ENCODE results near the gene C1orf35.

Gene C1orf35

DNA sequence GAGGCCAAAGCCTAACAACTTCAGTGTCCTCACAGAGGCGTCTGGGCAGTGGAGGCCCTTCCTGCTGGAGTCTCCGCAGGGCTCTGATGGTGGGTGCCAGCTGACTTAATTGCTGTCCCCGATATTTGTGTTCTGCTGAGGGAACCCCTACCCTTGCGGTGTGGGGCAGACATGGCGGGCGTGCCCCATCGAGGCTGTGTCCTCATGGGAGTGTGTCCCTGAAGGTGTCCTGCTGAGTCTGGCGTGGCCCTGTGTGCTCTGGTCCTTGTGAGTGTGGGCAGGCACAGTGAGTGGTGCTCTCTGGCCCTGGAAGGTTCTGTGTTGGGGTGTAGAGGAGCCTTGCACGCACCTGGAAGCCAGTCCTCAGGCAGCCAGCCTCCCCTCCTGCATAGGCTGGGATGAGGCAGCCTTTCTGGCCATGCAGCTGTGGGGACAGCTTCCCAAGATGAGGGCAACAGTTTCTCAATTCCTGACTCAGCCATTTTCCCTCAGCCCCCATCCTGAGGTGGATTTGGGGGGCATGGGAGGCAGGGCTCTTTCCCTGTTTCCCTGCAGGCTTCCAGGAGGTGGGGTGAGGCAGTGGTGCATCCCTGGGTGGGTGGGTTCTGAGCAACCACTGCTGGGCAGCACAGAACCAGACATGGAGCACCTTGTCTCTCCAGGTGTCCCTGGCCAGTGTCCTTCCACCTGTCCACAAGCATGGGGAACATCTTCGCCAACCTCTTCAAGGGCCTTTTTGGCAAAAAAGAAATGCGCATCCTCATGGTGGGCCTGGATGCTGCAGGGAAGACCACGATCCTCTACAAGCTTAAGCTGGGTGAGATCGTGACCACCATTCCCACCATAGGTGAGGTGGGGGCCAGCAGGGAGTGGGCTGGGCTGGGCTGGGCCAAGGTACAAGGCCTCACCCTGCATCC is 6.5 kb downstream of the C1orf35 start:
- H3K36me3 ChIP-seq (ENCODE audit: insufficient read depth, low read depth, low read length): peaks cover 62% of the 10 kb centered on the region
- H3K9me3 ChIP-seq (ENCODE audit: insufficient read depth, low read depth, low read length): peaks cover 12% of the 10 kb centered on the region
- H3K27ac ChIP-seq (ENCODE audit: low read length): no peak overlapping the region
- no peak overlapping the region for H3K4me3 ChIP-seq (ENCODE audit: low read length)
- H3K27me3 ChIP-seq (ENCODE audit: insufficient read depth, low read length): no peaks in the 10 kb centered on the region
- no peaks in the 10 kb centered on the region for H3K4me1 ChIP-seq (ENCODE audit: insufficient read depth, low read length)
- no peak overlapping the region for H3K9ac ChIP-seq (ENCODE audit: low read depth, low read length)

DNA sequence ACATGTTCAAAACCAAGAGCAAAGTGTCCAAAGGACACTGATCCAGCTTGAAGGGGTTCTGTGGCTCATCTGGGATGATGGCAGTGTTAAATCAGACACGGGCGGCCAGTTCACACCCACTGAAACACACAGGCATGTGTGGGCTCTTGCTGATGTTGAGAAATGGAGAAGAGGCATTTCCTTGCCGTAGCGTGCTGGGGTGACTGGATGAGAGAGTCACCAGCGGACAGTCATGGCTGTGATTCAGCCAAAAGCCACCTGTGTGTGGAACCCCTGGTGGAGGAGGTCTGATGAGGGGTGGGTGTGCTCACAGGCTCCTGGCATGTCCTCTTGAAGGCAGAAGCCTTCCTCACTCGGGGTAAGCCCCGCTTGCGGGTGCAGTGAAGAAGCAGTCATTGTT is 7.2 kb downstream of the C1orf35 start:
- H3K9ac ChIP-seq (ENCODE audit: low read depth, low read length): no peak overlapping the region
- H3K4me3 ChIP-seq (ENCODE audit: low read length): no peak overlapping the region
- H3K4me1 ChIP-seq (ENCODE audit: insufficient read depth, low read length): no peaks in the 10 kb centered on the region
- no peak overlapping the region for H3K27ac ChIP-seq (ENCODE audit: low read length)
- H3K9me3 ChIP-seq (ENCODE audit: insufficient read depth, low read depth, low read length): peaks cover 12% of the 10 kb centered on the region
- peaks cover 66% of the 10 kb centered on the region for H3K36me3 ChIP-seq (ENCODE audit: insufficient read depth, low read depth, low read length)
- no peaks in the 10 kb centered on the region for H3K27me3 ChIP-seq (ENCODE audit: insufficient read depth, low read length)

DNA sequence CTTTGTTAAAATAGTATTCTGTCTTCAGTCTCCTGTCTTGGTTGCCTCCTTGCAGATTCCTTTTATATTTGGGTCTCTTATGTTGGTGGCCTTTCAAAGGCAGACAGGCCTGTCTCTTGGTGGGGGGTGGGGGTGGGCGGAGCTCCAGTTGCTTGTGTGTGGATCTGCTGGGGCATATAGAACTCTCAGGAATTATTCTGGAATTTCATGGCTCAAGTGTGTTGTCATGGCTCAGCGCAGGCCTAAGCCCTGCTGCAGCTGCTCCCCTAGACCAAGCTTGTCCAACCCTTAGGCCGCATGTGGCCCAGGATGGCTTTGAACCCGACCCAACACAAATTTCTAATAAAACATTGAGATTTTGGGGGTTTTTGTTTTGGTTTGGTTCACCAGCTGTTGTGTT is 8.0 kb downstream of the C1orf35 start:
- no peaks in the 10 kb centered on the region for H3K4me1 ChIP-seq (ENCODE audit: insufficient read depth, low read length)
- peaks cover 64% of the 10 kb centered on the region for H3K36me3 ChIP-seq (ENCODE audit: insufficient read depth, low read depth, low read length)
- H3K4me3 ChIP-seq (ENCODE audit: low read length): no peak overlapping the region
- H3K27ac ChIP-seq (ENCODE audit: low read length): no peak overlapping the region
- no peaks in the 10 kb centered on the region for H3K27me3 ChIP-seq (ENCODE audit: insufficient read depth, low read length)
- peaks cover 12% of the 10 kb centered on the region for H3K9me3 ChIP-seq (ENCODE audit: insufficient read depth, low read depth, low read length)
- H3K9ac ChIP-seq (ENCODE audit: low read depth, low read length): no peak overlapping the region

DNA sequence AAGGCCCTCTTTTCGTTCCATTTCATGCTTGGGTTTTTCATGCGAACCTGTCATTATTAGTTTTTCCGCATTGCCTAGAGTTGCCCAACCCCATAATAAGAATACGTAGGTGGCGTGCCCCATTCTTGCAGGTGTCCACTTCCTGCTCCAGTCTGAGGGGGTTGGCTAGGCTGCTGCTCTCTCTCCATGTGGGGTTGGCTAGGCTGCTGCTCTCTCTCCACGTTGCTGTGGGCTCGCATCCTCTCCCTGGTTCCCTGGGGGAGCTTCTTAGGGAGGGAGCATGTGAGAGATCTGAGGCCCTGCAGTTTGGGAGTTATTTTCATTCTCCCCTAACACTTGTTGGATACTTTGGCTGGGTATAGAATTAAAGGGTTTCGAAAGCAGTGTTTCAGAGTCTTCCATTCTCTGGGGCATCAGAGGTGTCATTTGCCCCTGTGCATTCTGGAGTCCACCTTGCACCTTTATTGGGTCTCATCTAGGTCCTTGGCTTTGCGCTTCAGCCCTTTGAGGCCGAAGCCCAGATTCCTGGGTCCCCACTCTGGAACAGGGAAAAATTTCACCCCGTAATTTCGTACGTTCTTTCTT is 8.6 kb downstream of the C1orf35 start:
- H3K4me1 ChIP-seq (ENCODE audit: insufficient read depth, low read length): no peaks in the 10 kb centered on the region
- peaks cover 59% of the 10 kb centered on the region for H3K36me3 ChIP-seq (ENCODE audit: insufficient read depth, low read depth, low read length)
- no peak overlapping the region for H3K4me3 ChIP-seq (ENCODE audit: low read length)
- H3K27me3 ChIP-seq (ENCODE audit: insufficient read depth, low read length): no peaks in the 10 kb centered on the region
- no peak overlapping the region for H3K27ac ChIP-seq (ENCODE audit: low read length)
- no peak overlapping the region for H3K9ac ChIP-seq (ENCODE audit: low read depth, low read length)
- peaks cover 12% of the 10 kb centered on the region for H3K9me3 ChIP-seq (ENCODE audit: insufficient read depth, low read depth, low read length)

DNA sequence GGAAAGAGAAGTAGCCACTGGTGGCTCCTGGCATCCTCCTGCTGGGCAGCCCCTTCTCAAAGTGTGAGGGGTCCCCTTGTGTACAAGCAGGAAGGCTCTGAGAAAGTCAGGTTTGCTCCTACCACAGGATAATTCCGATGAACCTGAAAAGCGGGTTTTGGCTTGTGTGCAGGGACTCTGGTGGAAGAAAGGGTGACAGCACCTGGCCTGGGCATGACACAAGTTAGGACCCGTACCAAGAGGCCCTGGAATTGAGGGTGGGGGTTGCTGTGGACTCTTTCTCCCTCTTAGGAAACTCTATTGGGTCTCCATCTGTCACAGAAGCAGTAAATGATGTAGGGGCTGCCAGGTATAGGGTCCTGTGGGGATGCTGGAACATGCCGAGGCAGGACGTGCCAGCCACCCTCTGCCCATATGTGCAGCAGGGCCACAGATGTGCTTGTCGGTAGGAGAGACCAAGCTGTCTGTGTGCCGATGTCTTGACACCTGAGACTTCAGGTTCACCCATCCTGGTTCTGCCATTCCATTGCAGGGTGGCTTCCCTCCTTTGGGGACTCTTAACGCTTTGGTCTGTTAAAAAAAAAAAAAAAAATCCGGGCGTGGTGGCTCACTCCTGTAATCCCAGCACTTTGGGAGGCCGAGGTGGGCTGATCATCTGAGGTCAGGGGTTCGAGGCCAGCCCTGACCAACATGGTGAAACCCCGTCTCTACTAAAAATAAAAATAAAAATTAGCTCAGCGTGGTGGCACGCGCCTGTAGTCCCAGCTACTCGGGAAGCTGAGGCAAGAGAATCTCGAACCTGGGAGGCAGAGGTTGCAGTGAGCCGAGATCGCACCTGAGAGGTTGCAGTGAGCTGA is 9.8 kb downstream of the C1orf35 start:
- Histone ChIP-seq H3K27me3 (ENCODE audit: insufficient read depth, low read length) (no peaks in the 10 kb centered on the region), H3K36me3 (ENCODE audit: insufficient read depth, low read depth, low read length) (peaks cover 47% of the 10 kb centered on the region), H3K27ac (ENCODE audit: low read length) (no peak overlapping the region), H3K9ac (ENCODE audit: low read depth, low read length) (no peak overlapping the region), H3K9me3 (ENCODE audit: insufficient read depth, low read depth, low read length) (peaks cover 12% of the 10 kb centered on the region), H3K4me1 (ENCODE audit: insufficient read depth, low read length) (no peaks in the 10 kb centered on the region), H3K4me3 (ENCODE audit: low read length) (no peak overlapping the region)

DNA sequence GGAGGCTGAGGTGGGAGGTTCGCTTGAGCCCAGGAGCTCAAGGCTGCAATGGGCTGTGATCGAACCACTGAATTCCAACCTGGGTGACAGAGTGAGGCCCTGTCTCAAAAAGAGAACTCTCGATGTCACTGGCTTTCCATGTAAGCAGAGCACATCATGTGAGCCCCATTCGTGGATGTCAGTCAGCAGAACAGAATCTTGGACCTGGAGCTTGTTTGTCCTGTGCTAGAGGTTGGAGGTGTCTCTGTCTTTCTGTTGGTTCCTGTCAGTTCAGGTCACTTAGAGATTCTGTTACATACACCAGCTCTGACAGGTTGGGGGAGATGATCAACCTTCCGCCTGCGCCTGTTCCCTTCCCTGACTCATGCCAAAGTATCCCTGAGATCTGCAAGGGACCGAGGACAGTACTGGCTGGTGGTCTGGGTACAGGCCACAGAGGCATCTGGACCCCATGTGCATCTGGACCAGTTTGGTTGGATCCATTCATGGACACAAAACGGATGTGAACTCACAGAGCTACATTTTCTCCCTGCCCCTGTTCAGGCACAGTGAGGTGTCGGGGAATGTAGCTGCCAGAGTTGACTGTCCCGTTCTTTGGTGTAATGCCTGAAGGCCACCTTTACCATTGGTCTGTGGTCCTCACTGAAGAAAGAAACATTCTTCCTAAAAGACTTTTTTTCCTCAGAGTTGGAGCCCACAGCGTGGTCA is 10.6 kb downstream of the C1orf35 start:
- H3K4me1 ChIP-seq (ENCODE audit: insufficient read depth, low read length): no peaks in the 10 kb centered on the region
- H3K27ac ChIP-seq (ENCODE audit: low read length): no peak overlapping the region
- H3K9me3 ChIP-seq (ENCODE audit: insufficient read depth, low read depth, low read length): peaks cover 12% of the 10 kb centered on the region
- peaks cover 44% of the 10 kb centered on the region for H3K36me3 ChIP-seq (ENCODE audit: insufficient read depth, low read depth, low read length)
- no peaks in the 10 kb centered on the region for H3K27me3 ChIP-seq (ENCODE audit: insufficient read depth, low read length)
- no peak overlapping the region for H3K4me3 ChIP-seq (ENCODE audit: low read length)
- no peak overlapping the region for H3K9ac ChIP-seq (ENCODE audit: low read depth, low read length)

DNA sequence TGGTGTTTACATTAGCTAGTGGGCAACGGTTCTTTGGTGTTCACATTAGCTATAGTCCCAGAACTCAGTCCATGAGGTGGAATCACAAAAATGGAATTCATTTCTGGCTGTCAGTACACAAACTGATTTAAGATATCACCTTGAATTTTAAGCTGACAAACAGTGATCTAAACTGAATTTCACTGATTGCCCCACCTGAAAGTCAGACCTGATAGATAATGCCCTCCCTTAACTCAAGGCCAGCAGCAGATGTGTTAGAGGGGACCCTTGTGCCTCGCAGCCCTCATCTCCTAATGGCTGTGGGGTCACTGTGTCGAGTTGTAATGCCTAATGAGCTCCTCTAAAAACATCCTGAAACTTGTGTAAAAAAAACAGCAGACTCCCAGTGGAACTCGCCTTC is 12.0 kb downstream of the C1orf35 start:
- Histone ChIP-seq H3K27me3 (ENCODE audit: insufficient read depth, low read length) (no peaks in the 10 kb centered on the region), H3K9me3 (ENCODE audit: insufficient read depth, low read depth, low read length) (peaks cover 12% of the 10 kb centered on the region), H3K27ac (ENCODE audit: low read length) (no peak overlapping the region), H3K9ac (ENCODE audit: low read depth, low read length) (no peak overlapping the region), H3K36me3 (ENCODE audit: insufficient read depth, low read depth, low read length) (peaks cover 33% of the 10 kb centered on the region), H3K4me1 (ENCODE audit: insufficient read depth, low read length) (no peaks in the 10 kb centered on the region), H3K4me3 (ENCODE audit: low read length) (no peak overlapping the region)

DNA sequence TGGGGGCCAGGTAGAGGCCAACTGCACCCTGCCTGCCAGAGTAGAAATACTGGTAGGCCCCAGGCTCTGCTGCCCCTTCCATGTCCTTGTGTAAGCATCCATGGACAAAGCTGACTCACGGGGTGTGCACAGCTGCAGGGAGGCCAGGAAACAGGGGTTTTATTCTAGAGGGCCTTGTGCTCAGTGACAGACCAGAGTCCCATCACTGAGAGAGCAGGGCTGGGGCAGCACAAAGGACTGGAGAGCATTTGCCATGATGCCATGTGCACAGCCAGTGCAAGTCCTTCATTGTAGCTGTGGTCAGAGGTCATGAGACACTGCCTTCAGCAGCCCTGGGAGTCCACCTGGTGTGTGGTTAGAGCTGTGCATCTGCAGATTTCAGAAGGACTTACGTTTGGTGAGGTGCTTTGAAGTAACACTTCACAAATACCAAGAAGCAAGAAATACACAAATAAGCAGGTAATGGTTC is 12.5 kb downstream of the C1orf35 start:
- no peak overlapping the region for H3K27ac ChIP-seq (ENCODE audit: low read length)

DNA sequence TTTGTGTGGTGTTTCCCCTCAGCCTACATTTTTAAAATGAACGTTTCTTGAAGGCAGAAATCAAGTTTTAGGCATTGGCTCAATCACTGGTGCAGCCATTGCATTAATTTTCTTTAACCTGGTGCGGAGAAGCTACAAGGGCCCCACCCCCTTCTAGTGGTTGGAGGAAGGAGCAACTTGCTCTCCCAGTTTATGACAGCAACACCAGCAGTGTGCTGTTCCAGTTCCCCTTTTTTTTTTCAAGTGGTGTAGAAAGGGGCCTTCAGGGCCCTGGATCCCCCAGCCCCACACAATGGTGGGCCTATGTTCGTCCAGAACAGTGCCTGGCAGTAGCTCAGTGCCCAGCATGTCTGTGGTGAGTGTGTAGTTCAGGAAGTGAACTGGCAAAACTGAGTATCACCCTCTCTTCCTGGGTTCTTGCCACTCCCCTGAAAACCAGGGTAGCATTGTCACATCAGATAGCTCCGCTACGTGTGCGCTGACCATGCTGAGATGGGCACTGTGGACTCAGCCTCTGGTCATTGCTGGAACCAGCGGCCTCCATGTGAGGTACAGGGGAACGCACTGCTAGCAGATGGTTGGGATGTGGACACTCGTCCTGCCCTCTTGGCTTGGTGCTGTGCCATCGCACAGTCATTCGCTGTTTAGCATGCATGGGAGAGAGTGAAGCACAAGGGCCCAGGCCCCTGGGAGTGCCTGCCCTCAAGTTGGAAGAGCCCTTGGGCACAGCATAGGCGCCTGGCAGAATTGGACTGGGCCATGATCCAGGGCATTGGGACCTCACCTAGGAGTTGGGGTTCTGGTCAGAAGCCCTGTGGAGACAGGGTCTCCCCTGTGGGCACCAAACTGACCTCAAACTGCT is 13.4 kb downstream of the C1orf35 start:
- Histone ChIP-seq H3K9ac (ENCODE audit: low read depth, low read length) (no peak overlapping the region), H3K4me3 (ENCODE audit: low read length) (no peak overlapping the region)

More for the DNA sequence above, 12.5 kb downstream of the C1orf35 start:
- no peaks in the 10 kb centered on the region; the same call in 1 of the 2 replicates for H3K4me1 ChIP-seq (ENCODE audit: insufficient read depth, low read length)
- H3K36me3 ChIP-seq (ENCODE audit: insufficient read depth, low read depth, low read length): peaks cover 30% of the 10 kb centered on the region
- H3K9ac ChIP-seq (ENCODE audit: low read depth, low read length): no peak overlapping the region
- H3K9me3 ChIP-seq (ENCODE audit: insufficient read depth, low read depth, low read length): peaks cover 12% of the 10 kb centered on the region
- H3K4me3 ChIP-seq (ENCODE audit: low read length): no peak overlapping the region
- H3K27me3 ChIP-seq (ENCODE audit: insufficient read depth, low read length): no peaks in the 10 kb centered on the region

DNA sequence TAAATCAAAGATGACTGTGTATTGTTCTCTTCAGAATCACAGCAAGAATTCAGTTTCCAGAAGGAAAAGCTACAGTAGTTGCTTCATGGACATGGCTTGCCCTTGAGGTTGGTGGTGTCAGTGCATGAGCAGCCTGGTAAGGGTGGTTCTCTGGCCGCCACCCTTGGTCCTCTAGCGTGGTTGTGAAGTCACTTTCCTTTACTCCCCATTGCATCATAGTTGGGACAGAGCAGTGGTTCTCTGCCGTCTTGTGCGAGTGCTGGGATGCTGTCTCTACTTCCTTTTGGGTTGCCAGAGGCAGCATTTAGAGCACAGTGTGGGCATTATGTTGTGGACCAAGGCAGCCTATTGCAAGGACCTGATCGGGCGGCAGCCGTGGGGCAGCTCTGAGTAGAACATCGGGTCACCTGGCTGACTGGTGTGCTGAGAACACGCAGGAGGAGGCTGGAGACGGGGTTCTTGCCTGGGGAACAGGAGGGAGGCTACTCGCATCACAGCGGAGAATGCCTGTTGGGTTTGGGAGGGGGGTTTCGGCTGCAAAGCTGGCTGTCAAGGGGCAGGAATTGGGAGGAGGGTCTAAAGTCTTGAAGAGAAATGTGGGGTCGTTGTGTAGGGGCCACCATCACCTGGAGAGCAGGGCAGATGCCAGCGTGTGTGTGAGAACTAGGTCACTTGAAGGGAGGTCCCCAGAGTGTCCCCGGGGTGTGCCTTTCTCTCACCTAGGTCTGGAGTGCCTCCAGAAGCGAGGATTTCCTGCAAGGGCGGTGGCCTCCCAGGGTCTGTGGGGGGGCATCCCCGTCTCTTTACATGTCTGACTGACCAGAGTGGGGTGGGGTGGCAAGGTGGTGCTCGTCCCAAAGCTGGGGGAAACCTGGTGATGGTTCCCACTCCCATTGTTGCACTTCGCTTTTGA is 14.3 kb downstream of the C1orf35 start:
- Histone ChIP-seq H3K27me3 (ENCODE audit: insufficient read depth, low read length) (no peaks in the 10 kb centered on the region), H3K4me1 (ENCODE audit: insufficient read depth, low read length) (peaks cover 16% of the 10 kb centered on the region), H3K27ac (ENCODE audit: low read length) (no peak overlapping the region), H3K9me3 (ENCODE audit: insufficient read depth, low read depth, low read length) (no peaks in the 10 kb centered on the region), H3K36me3 (ENCODE audit: insufficient read depth, low read depth, low read length) (peaks cover 29% of the 10 kb centered on the region), H3K9ac (ENCODE audit: low read depth, low read length) (no peak overlapping the region), H3K4me3 (ENCODE audit: low read length) (no peak overlapping the region)

More for the DNA sequence above, 13.4 kb downstream of the C1orf35 start:
- Histone ChIP-seq H3K36me3 (ENCODE audit: insufficient read depth, low read depth, low read length) (peaks cover 30% of the 10 kb centered on the region), H3K27ac (ENCODE audit: low read length) (no peak overlapping the region), H3K4me1 (ENCODE audit: insufficient read depth, low read length) (peaks cover 8% of the 10 kb centered on the region), H3K9me3 (ENCODE audit: insufficient read depth, low read depth, low read length) (peaks cover 9% of the 10 kb centered on the region), H3K27me3 (ENCODE audit: insufficient read depth, low read length) (no peaks in the 10 kb centered on the region)
